PC-3 (cell line): ENCODE results near the gene CACNA1B.

Experiments used
- CTCF ChIP-seq: fragments of 300-600 bp; sonication (generic); conservative IDR thresholded peaks from 2 replicates; pipeline ENCODE4 v1.5.1; 2017; ENCODE audit warnings: antibody characterized with exemption, low read depth, mild to moderate bottlenecking, low read length
- EZH2phosphoT487 ChIP-seq: fragments of 300-600 bp; sonication (generic); IDR thresholded peaks from 2 replicates; pipeline ENCODE4 v1.6.1; 2018; ENCODE audit warnings: mild to moderate bottlenecking, antibody characterized with exemption, low read length, borderline replicate concordance

- no peak for TF ChIP-seq CTCF
- TF ChIP-seq EZH2phosphoT487, result no peak
Measured at GRCh38 chr9:138048184-138048583, 170.6 kb downstream of the CACNA1B start.
